Measurements from ENCODE around the gene USF3. TPM values are rescaled to one million over a fixed set of nuclear protein-coding genes. Genes with fewer than 3 reads are reported as not detected.

The USF3 gene
- total and polyA plus RNA-seq, 2 donors (not counting 1 experiment from before 2014, with no cell fraction given), result 9.8 to 38.9 TPM

- TF ChIP-seq CTCF (IDR thresholded peaks at IDR 0.05) (no peak), EZH2 (IDR thresholded peaks at IDR 0.05; ENCODE audit: borderline replicate concordance, insufficient read depth, low read depth, low read length, poor library complexity, severe bottlenecking) (no peak)
- Histone ChIP-seq H3K4me2 (replicated peaks; ENCODE audit: low read depth, low read length, poor library complexity, severe bottlenecking) (no peak overlapping the region), H3K9ac (ENCODE audit: low read length) (no peak overlapping the region), H3K27ac (ENCODE audit: low read length in 2 of 2) (no peak overlapping the region), H2AFZ (ENCODE audit: insufficient read depth, low read depth, low read length, poor library complexity, severe bottlenecking) (no peak overlapping the region), H3K27me3 (replicated peaks in 1 of 4; ENCODE audit: control extremely low read depth in 1 of 4, control insufficient read depth in 3 of 4, insufficient read depth in 4 of 4, low read length in 3 of 4) (no peaks in the 10 kb centered on the region), H3K4me3 (ENCODE audit: control extremely low read depth in 1 of 5, extremely low read depth in 1 of 5, insufficient read depth in 1 of 5, low read depth in 2 of 5, low read length in 4 of 5) (no peak overlapping the region), H3K4me1 (ENCODE audit: control insufficient read depth in 2 of 2, insufficient read depth in 2 of 2, low read length in 2 of 2) (peaks cover 24 to 30% of the 10 kb centered on the region in 2 donors), H4K20me1 (ENCODE audit: control insufficient read depth, insufficient read depth, low read length, poor library complexity, severe bottlenecking) (no peaks in the 10 kb centered on the region), H3K9me3 (ENCODE audit: control extremely low read depth in 1 of 3, control insufficient read depth in 2 of 3, insufficient read depth in 1 of 3, low read length in 2 of 3) (peaks cover 0 to 4% (median 0%) of the 10 kb centered on the region in 3 donors), H3K79me2 (ENCODE audit: control insufficient read depth, insufficient read depth, low read length) (peaks cover 6% of the 10 kb centered on the region), H3K36me3 (replicated peaks in 1 of 2; ENCODE audit: control extremely low read depth in 1 of 2, control insufficient read depth in 1 of 2, extremely low read depth in 1 of 2, insufficient read depth in 2 of 2, low read length in 1 of 2) (peaks cover 2 to 5% of the 10 kb centered on the region in 2 experiments)
- Mint-ChIP-seq H3K9me3 (ENCODE audit: insufficient read depth) (no peaks in the 10 kb centered on the region), H3K4me3 (no peak overlapping the region), H3K27me3 (no peaks in the 10 kb centered on the region), H3K4me1 (peaks cover 35% of the 10 kb centered on the region), H3K27ac (no peak overlapping the region)
- POLR2A ChIA-PET, result interaction anchor here (0.6 to 1.7 kb wide), 2 partner anchors 24 to 68 kb away, joined by 4 to 6 read pairs; no protein-coding TSS in a partner anchor
- CTCF ChIA-PET, result interaction anchor here (0.7 to 1.4 kb wide), 4 partner anchors 14 to 138 kb away, joined by 3 read pairs; no protein-coding TSS in a partner anchor
- DNase-seq (no peak), ATAC-seq (ENCODE audit: low read depth) (no peak)
- intact Hi-C loops (cut with micrococcal nuclease), result no loop called here
- 94% methylated on average over 2 of the region's 8 CpGs for WGBS (ENCODE audit: insufficient coverage)
These were observed 61.5 kb downstream of the USF3 start for GRCh38 chr3:113634782-113635474.

GRCh38 chr3:113631573-113631972, 64.9 kb downstream of the USF3 start:
- Histone ChIP-seq H3K27ac (ENCODE audit: low read length in 2 of 2) (peak overlapping the region; percentile 35 to 78), H3K36me3 (replicated peaks in 1 of 2; ENCODE audit: control extremely low read depth in 1 of 2, control insufficient read depth in 1 of 2, extremely low read depth in 1 of 2, insufficient read depth in 2 of 2, low read length in 1 of 2) (peaks cover 10 to 23% of the 10 kb centered on the region in 2 experiments), H2AFZ (ENCODE audit: insufficient read depth, low read depth, low read length, poor library complexity, severe bottlenecking) (peak overlapping the region; percentile 52), H3K79me2 (ENCODE audit: control insufficient read depth, insufficient read depth, low read length) (peaks cover 27% of the 10 kb centered on the region), H3K9ac (ENCODE audit: low read length) (peak overlapping the region; percentile 29), H4K20me1 (ENCODE audit: control insufficient read depth, insufficient read depth, low read length, poor library complexity, severe bottlenecking) (no peaks in the 10 kb centered on the region), H3K4me2 (replicated peaks; ENCODE audit: low read depth, low read length, poor library complexity, severe bottlenecking) (peak overlapping the region; percentile 48), H3K27me3 (replicated peaks in 1 of 4; ENCODE audit: control extremely low read depth in 1 of 4, control insufficient read depth in 3 of 4, insufficient read depth in 4 of 4, low read length in 3 of 4) (no peaks in the 10 kb centered on the region), H3K4me3 (ENCODE audit: control extremely low read depth in 1 of 5, extremely low read depth in 1 of 5, insufficient read depth in 1 of 5, low read depth in 2 of 5, low read length in 4 of 5) (no peak overlapping the region), H3K9me3 (ENCODE audit: control extremely low read depth in 1 of 3, control insufficient read depth in 2 of 3, insufficient read depth in 1 of 3, low read length in 2 of 3) (no peaks in the 10 kb centered on the region), H3K4me1 (ENCODE audit: control insufficient read depth in 2 of 2, insufficient read depth in 2 of 2, low read length in 2 of 2) (peaks cover 37 to 47% of the 10 kb centered on the region in 2 donors)
- TF ChIP-seq EZH2 (IDR thresholded peaks at IDR 0.05; ENCODE audit: borderline replicate concordance, insufficient read depth, low read depth, low read length, poor library complexity, severe bottlenecking) (no peak), CTCF (IDR thresholded peaks at IDR 0.05) (no peak)
- ChIA-PET POLR2A (interaction anchor here (0.6 to 1.2 kb wide), 4 partner anchors 24 to 67 kb away, joined by 3 to 4 read pairs (median 3); no protein-coding TSS in a partner anchor), CTCF (interaction anchor here (0.9 to 4.2 kb wide), 8 partner anchors 9 to 139 kb away, joined by 3 to 20 read pairs (median 4); partner anchors contain the start of gene USF3)
- H3K4me3 Mint-ChIP-seq, result peak overlapping the region; percentile 35
- 80% methylated on average over 2 of the region's 6 CpGs for WGBS (ENCODE audit: insufficient coverage)
- ATAC-seq (ENCODE audit: low read depth), result no peak
- H3K4me1 Mint-ChIP-seq, result peaks cover 58% of the 10 kb centered on the region
- H3K27ac Mint-ChIP-seq, result peak overlapping the region; percentile 85
- intact Hi-C loops (cut with micrococcal nuclease), result no loop called here
- no peak for DNase-seq
- H3K27me3 Mint-ChIP-seq, result no peaks in the 10 kb centered on the region
- H3K9me3 Mint-ChIP-seq (ENCODE audit: insufficient read depth), result no peaks in the 10 kb centered on the region
